GM13977 (cell line): ENCODE data around the gene SCGB2B2.
A peak's percentile ranks its signal among the peaks of the same experiment; 100 is the strongest.

ENCODE experiments used
- DNase-seq: peaks from one replicate; pipeline ENCODE4 v3.0.0; 2012; ENCODE audit warnings: low spot score
- CTCF ChIP-seq: IDR thresholded peaks from 2 replicates; pipeline ENCODE4 v1.5.1; 2012; ENCODE audit warnings: mild to moderate bottlenecking, control low read depth; ENCODE audit not compliant: insufficient read depth; ENCODE audit errors: extremely low read depth, missing control alignments
- in situ Hi-C: fragments of 300-500 bp; cut with MboI; formaldehyde crosslinking; loops from one replicate; pipeline ENCODE4 v1.12.0; 2022; ENCODE audit warnings: low sequenced_read_pairs, low pct_unique_long_range_greater_than_20kb, mixed read lengths, inconsistent platforms; ENCODE audit not compliant: unreplicated experiment

SCGB2B2 gene

GRCh38 chr19:34676697-34677385 lies at the start of gene SCGB2B2:
TSS of gene SCGB2B2 (minus strand) at chr19:34677159. CDS start at chr19:34594563, 82,596 bp downstream.
- in situ Hi-C loops = no loop called here
- no peak for TF ChIP-seq CTCF
- DNase-seq = peak; percentile 72

- TF ChIP-seq CTCF = no peak
- DNase-seq = no peak
- in situ Hi-C loops = no loop called here
Measured at GRCh38 chr19:34725400-34725799, 48.4 kb upstream of the SCGB2B2 start.

GRCh38 chr19:34722353-34722752 lies 45.4 kb upstream of the SCGB2B2 start:
- in situ Hi-C loops = loop anchor here (25.0 kb wide), 1 partner anchor 235 kb away; the partner anchor contains the start of gene WTIP
- no peak for DNase-seq
- no peak for TF ChIP-seq CTCF

- in situ Hi-C loops = loop anchor here (25.0 kb wide), 1 partner anchor 228 kb away; the partner anchor contains the start of gene WTIP
- TF ChIP-seq CTCF = no peak
- DNase-seq = no peak
Measured at GRCh38 chr19:34715357-34715756, 38.4 kb upstream of the SCGB2B2 start.

- in situ Hi-C loops = loop anchor here (25.0 kb wide), 1 partner anchor 226 kb away; the partner anchor contains the start of gene WTIP
- no peak for TF ChIP-seq CTCF
- DNase-seq = no peak
Measured at GRCh38 chr19:34713262-34713637, 36.3 kb upstream of the SCGB2B2 start.

GRCh38 chr19:34712395-34713261 lies 35.7 kb upstream of the SCGB2B2 start:
- in situ Hi-C loops = loop anchor here (25.0 kb wide), 1 partner anchor 225 kb away; the partner anchor contains the start of gene WTIP
- TF ChIP-seq CTCF = peak; percentile 68
- DNase-seq = peak; percentile 55
